ENCODE measurements around the gene SLC12A7.
"Not testable (repeated sequence)": the region's sequence is repeated elsewhere in the genome, so short reads cannot be mapped to it uniquely, and the experiment has no call there.

SLC12A7 gene

GRCh38 chr5:1064383-1065142 lies 47.3 kb downstream of the SLC12A7 start:
- Histone ChIP-seq H3K36me3 (ENCODE audit: insufficient read depth, insufficient read length, low read length) (peaks cover 46% of the 10 kb centered on the region), H3K9ac (ENCODE audit: insufficient read length, low read depth) (no peak overlapping the region), H3K4me3 (ENCODE audit: insufficient read length, low read depth) (no peak overlapping the region), H3K9me3 (ENCODE audit: insufficient read depth, low read length) (no peaks in the 10 kb centered on the region), H3K4me1 (ENCODE audit: insufficient read depth, insufficient read length) (peaks cover 2% of the 10 kb centered on the region), H3K27me3 (ENCODE audit: insufficient read depth, insufficient read length) (no peaks in the 10 kb centered on the region)
- DNase-seq (ENCODE audit: low read depth, low spot score): no peak
- TF ChIP-seq SUZ12 (IDR thresholded peaks at IDR 0.05; ENCODE audit: extremely low read depth, insufficient read depth, insufficient read length): no peak
- TF ChIP-seq ZNF274 (IDR thresholded peaks at IDR 0.05; ENCODE audit: low read depth, low read length): no peak
- TF ChIP-seq YY1 (IDR thresholded peaks at IDR 0.05; ENCODE audit: insufficient read depth, insufficient read length): no peak

- Histone ChIP-seq H3K4me1 (ENCODE audit: insufficient read depth, insufficient read length) (peaks cover 2% of the 10 kb centered on the region), H3K9ac (ENCODE audit: insufficient read length, low read depth) (no peak overlapping the region), H3K36me3 (ENCODE audit: insufficient read depth, insufficient read length, low read length) (peaks cover 48% of the 10 kb centered on the region), H3K9me3 (ENCODE audit: insufficient read depth, low read length) (no peaks in the 10 kb centered on the region), H3K4me3 (ENCODE audit: insufficient read length, low read depth) (no peak overlapping the region), H3K27me3 (ENCODE audit: insufficient read depth, insufficient read length) (no peaks in the 10 kb centered on the region)
- TF ChIP-seq SUZ12 (IDR thresholded peaks at IDR 0.05; ENCODE audit: extremely low read depth, insufficient read depth, insufficient read length): no peak
- no peak for TF ChIP-seq YY1 (IDR thresholded peaks at IDR 0.05; ENCODE audit: insufficient read depth, insufficient read length)
- no peak for TF ChIP-seq ZNF274 (IDR thresholded peaks at IDR 0.05; ENCODE audit: low read depth, low read length)
- DNase-seq (ENCODE audit: low read depth, low spot score): no peak
These were observed 48.0 kb downstream of the SLC12A7 start for GRCh38 chr5:1063661-1064382.

DNA sequence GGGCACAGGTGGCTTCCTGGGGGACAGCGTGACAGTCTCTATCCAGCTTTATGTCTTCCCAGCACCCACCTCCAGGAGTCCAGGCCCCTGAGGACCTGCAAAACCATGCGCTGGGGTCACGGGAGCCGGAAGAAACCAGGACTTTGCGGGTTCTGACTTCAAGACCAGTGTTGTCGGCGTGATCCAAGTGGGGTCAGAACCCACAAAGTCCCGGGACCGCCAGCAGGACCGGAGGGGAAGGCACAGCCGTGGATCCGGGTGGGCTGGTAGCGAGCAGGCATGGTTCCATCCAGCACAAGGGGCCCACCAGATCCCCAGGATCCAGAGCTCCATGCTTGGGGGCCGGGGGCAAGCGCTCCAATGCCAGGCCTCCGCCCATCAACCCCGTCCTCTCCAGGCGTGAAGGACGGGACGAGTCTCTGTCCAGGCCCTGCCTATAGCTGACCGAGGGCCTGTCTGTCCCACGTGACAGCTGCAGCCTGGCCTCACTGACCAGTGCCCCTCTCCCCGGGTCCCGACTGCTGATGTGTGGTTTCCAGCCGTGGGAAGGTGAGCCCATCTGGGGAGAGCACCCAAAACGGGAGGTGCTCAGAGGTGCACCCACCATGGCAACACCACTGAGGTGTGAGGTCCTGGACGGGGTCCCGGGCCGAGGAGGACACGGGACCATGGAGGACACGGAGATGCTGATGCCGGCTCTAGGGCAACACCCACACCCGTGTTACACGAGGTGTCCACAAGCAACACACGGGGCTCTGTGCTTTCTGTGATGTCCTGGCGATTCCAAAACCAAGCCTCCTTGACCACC lies 48.9 kb downstream of the SLC12A7 start:
- Histone ChIP-seq H3K4me3 (ENCODE audit: insufficient read length, low read depth) (no peak overlapping the region), H3K36me3 (ENCODE audit: insufficient read depth, insufficient read length, low read length) (peaks cover 45% of the 10 kb centered on the region)
- DNase-seq (ENCODE audit: low read depth, low spot score): no peak

DNA sequence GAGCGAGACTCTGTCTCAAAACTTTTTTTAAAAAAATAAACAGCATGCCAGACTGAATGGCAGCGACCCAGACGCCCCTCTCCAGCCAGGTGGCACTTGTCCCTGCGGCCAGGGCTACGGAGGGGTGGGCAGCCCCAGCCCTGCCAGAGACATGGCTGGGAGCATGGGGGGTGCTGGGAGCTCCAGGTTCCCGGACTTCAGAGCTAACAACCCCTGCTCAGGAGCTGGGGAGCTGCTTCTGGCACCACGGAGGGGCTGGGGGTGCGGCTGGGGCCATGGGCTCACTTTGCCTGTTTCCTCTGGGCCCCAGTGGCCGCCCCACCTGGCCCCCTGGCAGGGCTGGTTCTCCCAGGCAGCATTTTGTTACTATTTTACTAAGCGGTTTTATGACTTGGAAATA lies 49.9 kb downstream of the SLC12A7 start:
- Histone ChIP-seq H3K36me3 (ENCODE audit: insufficient read depth, insufficient read length, low read length) (peaks cover 54% of the 10 kb centered on the region), H3K4me1 (ENCODE audit: insufficient read depth, insufficient read length) (no peaks in the 10 kb centered on the region), H3K4me3 (ENCODE audit: insufficient read length, low read depth) (no peak overlapping the region), H3K27me3 (ENCODE audit: insufficient read depth, insufficient read length) (no peaks in the 10 kb centered on the region), H3K9me3 (ENCODE audit: insufficient read depth, low read length) (no peaks in the 10 kb centered on the region), H3K9ac (ENCODE audit: insufficient read length, low read depth) (no peak overlapping the region)
- TF ChIP-seq SUZ12 (IDR thresholded peaks at IDR 0.05; ENCODE audit: extremely low read depth, insufficient read depth, insufficient read length) (no peak), ZNF274 (IDR thresholded peaks at IDR 0.05; ENCODE audit: low read depth, low read length) (no peak), YY1 (IDR thresholded peaks at IDR 0.05; ENCODE audit: insufficient read depth, insufficient read length) (no peak)
- no peak for DNase-seq (ENCODE audit: low read depth, low spot score)

More for the DNA sequence above, 48.9 kb downstream of the SLC12A7 start:
- TF ChIP-seq YY1 (IDR thresholded peaks at IDR 0.05; ENCODE audit: insufficient read depth, insufficient read length) (no peak), ZNF274 (IDR thresholded peaks at IDR 0.05; ENCODE audit: low read depth, low read length) (no peak), SUZ12 (IDR thresholded peaks at IDR 0.05; ENCODE audit: extremely low read depth, insufficient read depth, insufficient read length) (no peak)
- H3K27me3 ChIP-seq (ENCODE audit: insufficient read depth, insufficient read length): no peaks in the 10 kb centered on the region
- H3K9me3 ChIP-seq (ENCODE audit: insufficient read depth, low read length): no peaks in the 10 kb centered on the region
- H3K9ac ChIP-seq (ENCODE audit: insufficient read length, low read depth): no peak overlapping the region
- H3K4me1 ChIP-seq (ENCODE audit: insufficient read depth, insufficient read length): peaks cover 2% of the 10 kb centered on the region

- H3K9ac ChIP-seq (ENCODE audit: insufficient read length, low read depth); H3K27me3 ChIP-seq (ENCODE audit: insufficient read depth, insufficient read length); H3K4me3 ChIP-seq (ENCODE audit: insufficient read length, low read depth); H3K9me3 ChIP-seq (ENCODE audit: insufficient read depth, low read length); H3K4me1 ChIP-seq (ENCODE audit: insufficient read depth, insufficient read length); DNase-seq (ENCODE audit: low read depth, low spot score): not testable (repeated sequence)
- peaks cover 54% of the 10 kb centered on the region for H3K36me3 ChIP-seq (ENCODE audit: insufficient read depth, insufficient read length, low read length)
These were observed 50.6 kb downstream of the SLC12A7 start for GRCh38 chr5:1061292-1061691.

- Histone ChIP-seq H3K4me1 (ENCODE audit: insufficient read depth, insufficient read length) (no peaks in the 10 kb centered on the region), H3K4me3 (ENCODE audit: insufficient read length, low read depth) (no peak overlapping the region), H3K36me3 (ENCODE audit: insufficient read depth, insufficient read length, low read length) (peaks cover 56% of the 10 kb centered on the region), H3K9ac (ENCODE audit: insufficient read length, low read depth) (no peak overlapping the region), H3K9me3 (ENCODE audit: insufficient read depth, low read length) (no peaks in the 10 kb centered on the region), H3K27me3 (ENCODE audit: insufficient read depth, insufficient read length) (no peaks in the 10 kb centered on the region)
- DNase-seq (ENCODE audit: low read depth, low spot score): no peak
- no peak for TF ChIP-seq YY1 (IDR thresholded peaks at IDR 0.05; ENCODE audit: insufficient read depth, insufficient read length)
- no peak for TF ChIP-seq SUZ12 (IDR thresholded peaks at IDR 0.05; ENCODE audit: extremely low read depth, insufficient read depth, insufficient read length)
- TF ChIP-seq ZNF274 (IDR thresholded peaks at IDR 0.05; ENCODE audit: low read depth, low read length): no peak
These were observed 51.3 kb downstream of the SLC12A7 start for GRCh38 chr5:1060535-1060981.

DNA sequence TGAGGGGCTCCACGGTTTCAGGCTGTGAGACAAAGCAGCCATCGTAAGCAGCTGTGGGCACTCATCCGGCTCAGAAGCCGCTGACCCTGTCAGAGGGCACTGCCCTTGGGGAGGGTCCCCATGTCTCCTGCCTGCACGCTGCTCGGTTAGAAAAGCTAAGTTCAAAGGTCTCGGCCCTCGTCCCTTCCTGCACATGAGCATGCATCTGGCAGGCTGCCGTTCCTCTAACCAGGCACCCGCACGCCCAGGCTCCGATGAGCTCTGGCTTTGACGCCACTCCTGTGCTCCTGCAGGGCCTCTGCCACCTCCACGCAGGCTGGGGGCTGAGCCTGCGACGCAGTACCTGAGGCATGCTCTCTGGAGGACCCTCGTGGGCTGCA lies 52.0 kb downstream of the SLC12A7 start:
- TF ChIP-seq YY1 (IDR thresholded peaks at IDR 0.05; ENCODE audit: insufficient read depth, insufficient read length): no peak
- TF ChIP-seq ZNF274 (IDR thresholded peaks at IDR 0.05; ENCODE audit: low read depth, low read length): no peak
- no peak for TF ChIP-seq SUZ12 (IDR thresholded peaks at IDR 0.05; ENCODE audit: extremely low read depth, insufficient read depth, insufficient read length)
- Histone ChIP-seq H3K9ac (ENCODE audit: insufficient read length, low read depth) (no peak overlapping the region), H3K4me1 (ENCODE audit: insufficient read depth, insufficient read length) (peaks cover 2% of the 10 kb centered on the region), H3K27me3 (ENCODE audit: insufficient read depth, insufficient read length) (no peaks in the 10 kb centered on the region), H3K9me3 (ENCODE audit: insufficient read depth, low read length) (no peaks in the 10 kb centered on the region), H3K4me3 (ENCODE audit: insufficient read length, low read depth) (no peak overlapping the region), H3K36me3 (ENCODE audit: insufficient read depth, insufficient read length, low read length) (peaks cover 56% of the 10 kb centered on the region)
- DNase-seq (ENCODE audit: low read depth, low spot score): no peak

Measured in NT2/D1 (cell line).